Measurements from ENCODE around the gene HHLA2.

HHLA2 gene

GRCh38 chr3:108394016-108394415, 97.7 kb downstream of the HHLA2 start:
- no peak for DNase-seq (ENCODE audit: low spot score)

GRCh38 chr3:108394563-108394962, 98.2 kb downstream of the HHLA2 start:
- DNase-seq (ENCODE audit: low spot score), result no peak

GRCh38 chr3:108396336-108396735, 100.0 kb downstream of the HHLA2 start:
- DNase-seq (ENCODE audit: low spot score), result no peak

- no peak for DNase-seq (ENCODE audit: low spot score)
Measured at GRCh38 chr3:108398510-108398909, 102.2 kb downstream of the HHLA2 start.

GRCh38 chr3:108401836-108402235, 105.5 kb downstream of the HHLA2 start:
- no peak for DNase-seq (ENCODE audit: low spot score)

- no peak for DNase-seq (ENCODE audit: low spot score)
Measured at GRCh38 chr3:108403198-108403597, 106.8 kb downstream of the HHLA2 start.

- no peak for DNase-seq (ENCODE audit: low spot score)
Measured at GRCh38 chr3:108403686-108404345, 107.5 kb downstream of the HHLA2 start.

GRCh38 chr3:108404368-108404767, 108.0 kb downstream of the HHLA2 start:
- DNase-seq (ENCODE audit: low spot score), result peak; percentile 53

GRCh38 chr3:108406063-108406660, 109.8 kb downstream of the HHLA2 start:
- no peak for DNase-seq (ENCODE audit: low spot score)

- DNase-seq (ENCODE audit: low spot score), result peak; percentile 63
Measured at GRCh38 chr3:108406661-108407206, 110.4 kb downstream of the HHLA2 start.

- no peak for DNase-seq (ENCODE audit: low spot score)
Measured at GRCh38 chr3:108407886-108408285, 111.5 kb downstream of the HHLA2 start.

- DNase-seq (ENCODE audit: low spot score), result no peak
Measured at GRCh38 chr3:108408883-108409799, 112.8 kb downstream of the HHLA2 start.

- DNase-seq (ENCODE audit: low spot score), result no peak
Measured at GRCh38 chr3:108409800-108410178, 113.4 kb downstream of the HHLA2 start.

GRCh38 chr3:108410531-108410984, 114.2 kb downstream of the HHLA2 start:
- no peak for DNase-seq (ENCODE audit: low spot score)

GRCh38 chr3:108412121-108412750, 115.9 kb downstream of the HHLA2 start:
- no peak for DNase-seq (ENCODE audit: low spot score)

GRCh38 chr3:108414007-108414406, 117.7 kb downstream of the HHLA2 start:
- DNase-seq (ENCODE audit: low spot score), result no peak

GRCh38 chr3:108415661-108416060, 119.3 kb downstream of the HHLA2 start:
- no peak for DNase-seq (ENCODE audit: low spot score)

- DNase-seq (ENCODE audit: low spot score), result no peak
Measured at GRCh38 chr3:108416111-108416869, 119.9 kb downstream of the HHLA2 start.

- no peak for DNase-seq (ENCODE audit: low spot score)
Measured at GRCh38 chr3:108420926-108421325, 124.6 kb downstream of the HHLA2 start.

Measured in D341Med (cell line).